Measurements from ENCODE around the gene STAG1.

- TF ChIP-seq CTCF (IDR thresholded peaks at IDR 0.05), result no peak
- no peak for TF ChIP-seq POLR2A (IDR thresholded peaks at IDR 0.05)
Observed at GRCh38 chr3:136690599-136690998, 61.6 kb downstream of the STAG1 start.
